Dedifferentiated amniotic fluid mesenchymal stem cell (primary cell): Measurements from ENCODE around the gene PDE7B.
"Not testable (repeated sequence)": the region's sequence is repeated elsewhere in the genome, so short reads cannot be mapped to it uniquely, and the experiment has no call there.

Experiments
- DNase-seq: peaks from one replicate; pipeline ENCODE4 v3.0.0-alpha.2; 2016; ENCODE audit errors: extremely low spot score

Gene PDE7B

GRCh38 chr6:136105797-136106196, 254.3 kb downstream of the PDE7B start:
- DNase-seq = not testable (repeated sequence)

GRCh38 chr6:136108361-136108945, 257.0 kb downstream of the PDE7B start:
- no peak for DNase-seq

- DNase-seq = no peak
These were observed 260.3 kb downstream of the PDE7B start for GRCh38 chr6:136111831-136112230.

DNA sequence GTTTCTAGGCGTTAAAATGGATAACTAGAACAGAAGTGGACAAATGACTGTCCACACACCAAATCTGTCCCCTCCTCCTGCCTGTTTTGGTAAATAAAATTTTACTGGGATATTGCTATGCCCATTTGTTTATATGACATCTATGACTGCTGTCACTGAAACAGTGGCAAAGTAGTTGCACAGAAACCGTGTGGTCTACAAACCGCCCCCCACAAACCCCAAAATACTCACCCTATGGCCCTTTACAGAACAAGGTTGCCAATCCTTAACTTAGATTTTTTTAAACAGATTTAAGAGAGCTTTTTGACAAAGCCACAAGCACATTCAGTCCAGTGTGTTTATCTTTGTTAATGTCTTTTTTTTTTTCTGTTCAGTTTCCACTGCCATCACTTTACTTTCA, 260.8 kb downstream of the PDE7B start:
- DNase-seq = no peak

DNA sequence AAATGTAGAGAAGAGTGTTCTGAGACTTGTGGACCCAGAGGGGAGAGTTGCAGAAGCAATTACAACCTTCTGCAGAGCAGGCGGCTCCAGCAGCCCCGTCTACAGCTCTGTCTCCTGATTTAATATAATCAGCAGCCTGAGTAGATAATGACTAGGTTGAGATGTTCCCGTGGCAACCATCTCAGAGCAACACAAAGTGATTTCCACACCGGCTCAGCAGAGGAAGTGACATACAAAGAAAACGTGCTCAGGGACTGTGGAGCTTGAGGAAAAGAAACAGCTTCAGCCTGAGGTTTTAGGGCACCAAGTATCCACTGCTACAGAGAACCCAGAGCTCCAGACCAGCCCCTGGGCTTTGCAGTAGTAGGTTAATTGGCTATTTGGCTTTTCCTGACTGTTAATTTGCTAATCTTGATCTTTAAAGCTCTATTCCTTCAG, 262.3 kb downstream of the PDE7B start:
- DNase-seq = peak; percentile 72

DNA sequence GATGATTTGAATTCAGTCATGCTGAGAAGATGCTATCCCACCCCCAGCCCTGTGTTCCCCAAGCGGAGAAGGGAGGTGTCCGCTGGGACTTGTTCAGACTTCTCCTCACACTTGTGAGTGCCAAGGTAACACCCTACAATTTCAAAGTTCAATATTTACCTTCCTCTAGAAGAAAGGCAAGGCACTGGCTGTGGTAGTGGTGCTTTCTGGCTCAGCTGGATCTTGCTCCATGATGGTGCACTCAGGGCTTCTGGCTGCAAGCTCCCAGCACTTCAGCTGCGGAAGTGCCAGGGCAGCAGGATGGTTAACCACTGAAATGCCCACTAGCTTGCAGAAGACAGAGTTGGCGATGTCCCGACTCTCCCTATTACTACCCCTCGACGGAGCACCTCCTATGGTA, 263.2 kb downstream of the PDE7B start:
- no peak for DNase-seq

DNA sequence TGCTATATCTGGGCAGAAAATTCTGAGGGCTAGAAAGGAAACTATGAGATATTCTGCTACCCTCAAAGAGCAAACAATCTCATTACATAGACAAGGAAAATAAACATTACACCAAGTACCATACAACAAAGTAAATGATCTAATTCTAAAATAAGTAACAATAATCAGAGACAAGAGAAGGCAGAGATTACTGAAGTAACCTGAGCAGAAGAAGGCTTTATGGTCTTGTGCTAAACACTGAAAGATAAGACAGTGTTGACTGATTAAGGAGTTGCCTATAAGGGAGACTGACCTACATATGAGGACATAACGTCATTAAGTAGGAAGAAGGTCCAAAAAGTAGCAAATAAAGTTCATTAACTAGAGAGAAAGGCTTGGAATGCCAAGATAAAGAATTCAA, 264.4 kb downstream of the PDE7B start:
- DNase-seq = no peak

GRCh38 chr6:136117081-136117480, 265.6 kb downstream of the PDE7B start:
- no peak for DNase-seq

GRCh38 chr6:136118787-136119186, 267.3 kb downstream of the PDE7B start:
- DNase-seq = no peak

GRCh38 chr6:136123468-136123867, 272.0 kb downstream of the PDE7B start:
- no peak for DNase-seq

DNA sequence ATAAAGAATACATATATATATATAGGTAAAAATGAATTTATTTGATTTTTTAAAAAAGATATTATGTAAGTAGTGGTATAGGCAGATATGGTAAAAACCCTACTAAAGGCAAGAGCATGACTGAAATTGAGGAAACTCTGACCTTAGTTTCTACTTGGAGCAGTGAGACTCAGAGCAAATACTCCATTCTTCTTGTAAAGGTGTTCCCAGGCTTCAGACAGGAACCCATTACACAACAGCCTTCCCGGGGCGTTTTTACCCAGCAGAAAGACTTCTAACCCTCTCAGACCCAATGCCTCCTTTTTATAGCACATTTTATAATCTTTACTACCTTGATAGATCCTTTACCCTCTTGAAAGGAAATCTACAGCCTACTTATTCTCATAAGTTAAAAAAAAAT, 274.1 kb downstream of the PDE7B start:
- no peak for DNase-seq

- DNase-seq = no peak
These were observed 276.4 kb downstream of the PDE7B start for GRCh38 chr6:136127873-136128272.

DNA sequence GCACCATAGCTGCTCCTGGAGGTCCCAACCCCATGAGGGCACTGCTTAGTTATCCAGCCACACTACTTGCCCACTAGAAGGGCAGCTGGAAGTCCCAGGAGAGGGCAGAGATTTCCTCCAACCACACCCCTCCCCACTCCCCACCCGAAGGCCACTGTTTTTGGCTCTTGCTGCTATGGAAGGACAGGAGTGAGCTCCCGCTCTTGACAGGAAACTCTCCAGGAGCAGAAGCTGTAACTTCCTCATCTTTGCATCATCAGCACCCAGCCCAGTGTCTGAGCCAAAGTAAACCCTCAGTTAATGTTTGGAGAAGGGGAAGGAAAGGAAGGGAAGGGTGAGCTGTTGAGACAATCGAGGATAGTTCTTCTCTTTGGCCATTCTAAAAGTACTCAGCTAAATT, 277.9 kb downstream of the PDE7B start:
- no peak for DNase-seq

DNA sequence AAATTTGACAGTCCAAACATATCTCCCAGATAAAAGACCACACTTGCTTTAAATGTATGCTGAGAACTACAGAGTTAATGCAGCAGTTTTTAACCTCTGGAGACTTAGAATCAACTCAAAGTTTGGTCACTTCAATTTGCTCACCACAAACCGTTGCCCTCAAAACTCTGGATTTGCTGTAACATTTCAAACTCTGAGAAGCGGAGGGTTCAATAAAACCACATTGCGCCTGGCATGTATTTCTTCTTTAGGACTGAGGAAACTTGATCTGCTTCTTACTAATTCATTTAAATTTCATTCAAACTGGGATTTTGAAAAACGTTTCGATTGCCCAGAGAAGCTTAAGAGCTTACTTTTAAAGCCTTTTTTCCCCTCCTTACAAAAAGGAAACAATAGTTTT, 282.8 kb downstream of the PDE7B start:
- DNase-seq = no peak

DNA sequence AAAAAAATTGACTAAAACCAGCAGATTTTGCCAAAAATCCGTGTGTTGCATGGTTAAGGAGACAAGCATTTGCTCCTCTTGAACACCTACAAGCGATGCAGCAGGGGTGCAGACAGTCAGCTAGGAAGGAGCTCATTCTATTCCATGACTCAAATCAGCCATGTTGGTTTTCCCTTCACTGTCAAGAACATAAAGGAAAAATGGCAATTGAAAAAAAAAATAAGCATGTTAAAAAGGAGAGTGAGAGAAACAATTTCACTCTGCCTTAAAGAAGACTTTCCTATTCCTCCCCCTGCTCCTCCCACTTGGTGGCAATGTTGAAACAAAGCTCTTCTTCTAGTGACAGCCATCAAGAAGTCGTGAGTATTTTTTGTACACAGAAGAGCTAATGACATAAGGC, 283.2 kb downstream of the PDE7B start:
- no peak for DNase-seq

DNA sequence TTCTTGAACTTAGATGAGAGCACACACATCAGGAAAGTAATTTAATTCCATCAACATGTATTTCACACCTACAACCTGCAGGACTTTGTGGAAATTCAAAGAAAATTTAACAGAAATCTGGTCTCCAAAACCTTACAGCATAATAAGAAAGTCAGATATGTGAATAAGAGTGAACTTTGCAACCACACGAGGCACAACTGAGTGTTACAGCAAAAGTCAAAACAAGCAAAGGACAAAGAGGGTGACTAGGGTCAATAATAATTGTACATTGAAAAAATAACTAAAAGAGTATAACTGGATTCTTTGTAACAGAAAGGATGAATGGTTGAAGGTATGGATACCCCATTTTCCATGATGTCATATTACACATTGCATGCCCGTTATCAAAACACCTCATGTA, 284.8 kb downstream of the PDE7B start:
- no peak for DNase-seq

- no peak for DNase-seq
These were observed 285.6 kb downstream of the PDE7B start for GRCh38 chr6:136137008-136137692.

DNA sequence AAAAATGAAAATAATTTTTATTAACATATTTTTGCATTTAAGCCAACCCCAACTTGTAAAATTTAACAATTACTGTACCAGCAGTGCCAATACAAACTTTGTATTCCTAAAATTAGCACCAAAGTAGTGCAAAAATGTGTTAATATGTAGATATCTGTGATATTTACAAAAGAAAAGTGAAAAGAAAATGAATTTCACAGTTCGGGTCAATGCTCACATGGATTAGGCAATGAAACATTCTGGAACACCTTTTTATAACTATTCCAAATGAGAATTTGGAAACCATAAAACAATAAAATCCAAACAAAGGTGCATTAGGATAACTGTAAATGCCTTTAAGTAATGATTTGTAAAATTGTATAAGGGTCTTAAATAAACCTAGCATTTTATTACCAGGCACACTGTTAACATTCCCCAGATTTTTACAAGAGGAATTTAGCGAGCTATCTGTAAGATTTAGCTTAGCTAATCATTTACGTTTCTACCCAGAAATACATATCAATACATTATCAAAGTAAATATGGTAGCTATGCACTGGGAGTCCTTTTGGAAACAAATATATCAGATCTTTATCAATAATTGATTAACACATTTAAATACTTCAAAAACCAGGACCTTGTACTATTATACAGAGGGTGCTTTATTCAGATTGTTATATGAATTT, 286.4 kb downstream of the PDE7B start:
- no peak for DNase-seq

DNA sequence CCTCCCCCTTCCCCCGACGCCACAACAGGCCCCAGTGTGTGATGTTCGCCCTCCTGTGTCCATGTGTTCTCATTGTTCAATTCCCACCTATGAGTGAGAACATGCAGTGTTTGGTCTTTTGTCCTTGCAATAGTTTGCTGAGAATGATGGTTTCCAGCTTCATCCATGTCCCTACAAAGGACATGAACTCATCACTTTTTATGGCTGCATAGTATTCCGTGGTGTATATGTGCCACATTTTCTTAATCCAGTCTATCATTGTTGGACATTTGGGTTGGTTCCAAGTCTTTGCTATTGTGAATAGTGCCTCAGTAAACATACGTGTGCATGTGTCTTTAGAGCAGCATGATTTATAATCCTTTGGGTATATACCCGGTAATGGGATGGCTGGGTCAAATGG, 287.6 kb downstream of the PDE7B start:
- DNase-seq = not testable (repeated sequence)

- DNase-seq = no peak
These were observed 292.9 kb downstream of the PDE7B start for GRCh38 chr6:136144251-136145023.

DNA sequence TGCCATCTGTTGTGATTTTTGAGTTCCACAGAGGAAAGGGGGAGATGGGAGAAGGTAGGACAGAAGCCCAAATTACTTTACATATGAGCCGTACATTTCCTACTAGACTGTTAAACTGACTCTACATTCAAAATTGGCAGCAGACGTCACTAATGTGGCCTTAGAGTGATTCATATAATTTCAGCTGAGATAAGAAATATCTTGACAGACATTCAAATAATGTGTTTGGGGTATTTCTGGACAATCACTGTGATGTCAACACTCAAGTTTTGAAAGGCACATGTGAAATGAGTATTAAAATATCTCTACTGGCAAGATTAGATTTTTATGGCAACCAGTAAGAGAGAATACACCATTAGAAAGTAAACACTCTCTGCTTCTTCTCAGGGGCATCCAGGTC, 294.6 kb downstream of the PDE7B start:
- no peak for DNase-seq

- no peak for DNase-seq
These were observed 295.8 kb downstream of the PDE7B start for GRCh38 chr6:136147342-136147741.

- no peak for DNase-seq
These were observed 296.6 kb downstream of the PDE7B start for GRCh38 chr6:136148051-136148450.
